Endodermal cell (in vitro differentiated cells): Measurements from ENCODE around the gene AMBN. TPM values are rescaled to one million over a fixed set of nuclear protein-coding genes. Genes with fewer than 3 reads are reported as not detected.

Experiments
- DNase-seq: peaks from one replicate; pipeline ENCODE4 v3.0.0-alpha.2; 2017
- H3K27ac ChIP-seq: 2 replicates; pipeline ENCODE4 v1.5.1; 2013; ENCODE audit warnings: mild to moderate bottlenecking, low read depth, low read length, moderate library complexity
- H3K27me3 ChIP-seq: 2 replicates; pipeline ENCODE4 v1.6.1; 2013; ENCODE audit warnings: mild to moderate bottlenecking, low read length, moderate library complexity; ENCODE audit not compliant: insufficient read depth, control insufficient read depth, poor library complexity, severe bottlenecking
- H3K36me3 ChIP-seq: 2 replicates; pipeline ENCODE4 v1.7.0; 2013; ENCODE audit warnings: mild to moderate bottlenecking, low read length, moderate library complexity; ENCODE audit not compliant: control insufficient read depth, insufficient read depth
- H3K4me1 ChIP-seq: one replicate; pipeline ENCODE4 v1.7.0; 2013; ENCODE audit warnings: low read length; ENCODE audit not compliant: control insufficient read depth, insufficient read depth
- H3K4me3 ChIP-seq: 2 replicates; pipeline ENCODE4 v1.5.1; 2013; ENCODE audit warnings: mild to moderate bottlenecking, low read length, moderate library complexity
- H3K9ac ChIP-seq: 2 replicates; pipeline ENCODE4 v1.6.1; 2013; ENCODE audit warnings: mild to moderate bottlenecking, low read length, moderate library complexity; ENCODE audit not compliant: poor library complexity, severe bottlenecking; ENCODE audit errors: extremely low read depth
- H3K9me3 ChIP-seq: 2 replicates; pipeline ENCODE4 v1.6.1; 2013; ENCODE audit warnings: mild to moderate bottlenecking, low read length, moderate library complexity; ENCODE audit not compliant: control insufficient read depth
- H3K27ac Mint-ChIP-seq: 2 replicates; pipeline ENCODE4 v1.8.0; 2020; ENCODE audit warnings: mixed read lengths
- H3K27me3 Mint-ChIP-seq: 2 replicates; pipeline ENCODE4 v1.8.0; 2021; ENCODE audit warnings: mild to moderate bottlenecking, mixed read lengths; ENCODE audit not compliant: insufficient read depth
- H3K36me3 Mint-ChIP-seq: 2 replicates; pipeline ENCODE4 v1.8.0; 2020; ENCODE audit warnings: low read depth, mixed read lengths
- H3K4me1 Mint-ChIP-seq: 2 replicates; pipeline ENCODE4 v1.8.0; 2020; ENCODE audit warnings: mixed read lengths
- H3K4me3 Mint-ChIP-seq: 2 replicates; pipeline ENCODE4 v1.8.0; 2020; ENCODE audit warnings: mild to moderate bottlenecking, moderate library complexity, mixed read lengths
- H3K9me3 Mint-ChIP-seq: 2 replicates; pipeline ENCODE4 v1.8.0; 2020; ENCODE audit warnings: mild to moderate bottlenecking, mixed read lengths
- whole genome bisulfite sequencing, 2 experiments: methylation state at CpG; one replicate each; pipeline versions ENCODE4 v1.1.5 to v1.1.7; 2013; ENCODE audit warnings: missing lambda C conversion rate in 2 of 2, mixed read lengths in 1 of 2; ENCODE audit not compliant: insufficient coverage in 1 of 2, insufficient read length in 1 of 2; 5-methylcytosine and 5-hydroxymethylcytosine counted together
- total RNA-seq, 2 donors: library from RNA; stranded (reverse); fragmentation: NEBNext Ultra II Directional in 1 of 2; extraction: Animal tissue kit (Norgen Biotek cat#: 25700) in 1 of 2; gene quantifications; 2 replicates in 1 of 2; 3 replicates in 1 of 2; pipeline ENCODE4 v1.2.1, GENCODE V29; 2021
- TF ChIP-seq, protein P1 (sequence below): fragments of 200-600 bp; sonication (generic); conservative IDR thresholded peaks from 2 replicates; pipeline ENCODE4 v1.5.0; 2021; ENCODE audit warnings: antibody characterized with exemption, mild to moderate bottlenecking

Gene AMBN
- total RNA-seq, 2 donors from 2014 or later, result not detected

DNA sequence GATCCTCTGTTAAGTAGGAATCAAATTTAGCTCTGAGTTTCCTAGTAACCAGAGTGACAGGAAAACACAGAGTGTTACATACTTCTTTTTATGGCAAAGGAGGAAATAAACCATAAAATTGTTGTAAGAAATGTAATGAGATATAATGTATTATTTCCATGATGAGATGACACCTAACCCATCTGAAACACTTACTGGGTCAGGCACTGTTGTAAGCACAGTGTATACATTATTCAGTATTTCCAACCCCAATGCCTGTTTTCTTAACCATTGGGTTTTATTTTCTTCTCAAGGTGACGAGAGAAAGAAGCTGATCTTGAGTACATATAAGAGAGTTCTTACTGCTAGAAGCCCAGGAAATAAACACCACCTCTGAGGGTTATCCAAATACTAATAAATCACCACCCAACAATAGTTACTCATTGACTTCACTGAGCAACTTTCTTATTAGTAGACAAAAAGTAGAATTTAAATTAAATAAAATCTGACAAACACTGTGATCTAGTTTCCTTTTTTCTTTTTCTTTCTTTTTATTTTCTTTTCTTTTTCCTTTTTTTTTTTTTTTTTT is 32.3 kb downstream of the AMBN start:
- Mint-ChIP-seq H3K27me3 (no peaks in the 10 kb centered on the region), H3K4me1 (no peaks in the 10 kb centered on the region), H3K27ac (no peak overlapping the region), H3K9me3 (no peaks in the 10 kb centered on the region), H3K36me3 (no peaks in the 10 kb centered on the region), H3K4me3 (no peak overlapping the region)
- H3K4me3 ChIP-seq, result no peak overlapping the region
- no peak overlapping the region for H3K27ac ChIP-seq
- H3K36me3 ChIP-seq, result no peaks in the 10 kb centered on the region
- TF ChIP-seq, protein P1, sequence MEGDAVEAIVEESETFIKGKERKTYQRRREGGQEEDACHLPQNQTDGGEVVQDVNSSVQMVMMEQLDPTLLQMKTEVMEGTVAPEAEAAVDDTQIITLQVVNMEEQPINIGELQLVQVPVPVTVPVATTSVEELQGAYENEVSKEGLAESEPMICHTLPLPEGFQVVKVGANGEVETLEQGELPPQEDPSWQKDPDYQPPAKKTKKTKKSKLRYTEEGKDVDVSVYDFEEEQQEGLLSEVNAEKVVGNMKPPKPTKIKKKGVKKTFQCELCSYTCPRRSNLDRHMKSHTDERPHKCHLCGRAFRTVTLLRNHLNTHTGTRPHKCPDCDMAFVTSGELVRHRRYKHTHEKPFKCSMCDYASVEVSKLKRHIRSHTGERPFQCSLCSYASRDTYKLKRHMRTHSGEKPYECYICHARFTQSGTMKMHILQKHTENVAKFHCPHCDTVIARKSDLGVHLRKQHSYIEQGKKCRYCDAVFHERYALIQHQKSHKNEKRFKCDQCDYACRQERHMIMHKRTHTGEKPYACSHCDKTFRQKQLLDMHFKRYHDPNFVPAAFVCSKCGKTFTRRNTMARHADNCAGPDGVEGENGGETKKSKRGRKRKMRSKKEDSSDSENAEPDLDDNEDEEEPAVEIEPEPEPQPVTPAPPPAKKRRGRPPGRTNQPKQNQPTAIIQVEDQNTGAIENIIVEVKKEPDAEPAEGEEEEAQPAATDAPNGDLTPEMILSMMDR, result no peak
- H3K9ac ChIP-seq, result no peak overlapping the region
- 92% methylated on average over 1 of the region's 1 CpG; no CpG with 5 or more reads in 1 of the 2 experiments for WGBS, 2 experiments
- DNase-seq, result no peak
- no peaks in the 10 kb centered on the region for H3K27me3 ChIP-seq
- no peaks in the 10 kb centered on the region for H3K9me3 ChIP-seq
- H3K4me1 ChIP-seq, result no peaks in the 10 kb centered on the region

DNA sequence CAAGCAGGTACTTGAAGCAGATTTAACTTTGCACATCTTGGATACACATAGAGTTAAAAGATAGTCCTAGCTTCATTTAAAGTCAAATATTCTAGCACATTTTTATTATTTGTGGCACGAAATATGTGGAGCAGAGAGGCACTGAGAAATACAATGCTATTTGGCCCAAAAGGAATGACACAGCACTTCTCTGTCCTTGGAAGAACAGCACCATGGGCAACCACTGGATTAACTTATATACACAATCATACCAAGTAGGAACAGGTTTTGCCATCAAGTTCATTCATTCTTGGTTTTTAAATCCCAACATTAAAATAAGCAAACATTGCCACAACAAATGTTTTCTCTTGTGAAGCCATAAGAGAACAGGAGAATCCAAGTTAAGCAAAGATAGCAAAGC is 35.6 kb downstream of the AMBN start:
- Histone ChIP-seq H3K27ac (no peak overlapping the region), H3K4me1 (no peaks in the 10 kb centered on the region), H3K9me3 (no peaks in the 10 kb centered on the region), H3K9ac (no peak overlapping the region), H3K4me3 (no peak overlapping the region), H3K27me3 (no peaks in the 10 kb centered on the region), H3K36me3 (no peaks in the 10 kb centered on the region)
- TF ChIP-seq, protein P1, result no peak
- H3K27me3 Mint-ChIP-seq, result no peaks in the 10 kb centered on the region
- no peaks in the 10 kb centered on the region for H3K9me3 Mint-ChIP-seq
- H3K36me3 Mint-ChIP-seq, result no peaks in the 10 kb centered on the region
- no peak for DNase-seq
- H3K4me3 Mint-ChIP-seq, result no peak overlapping the region
- WGBS, 2 experiments, result 96% methylated on average over 1 of the region's 1 CpG; no CpG with 5 or more reads in 1 of the 2 experiments
- no peaks in the 10 kb centered on the region for H3K4me1 Mint-ChIP-seq
- H3K27ac Mint-ChIP-seq, result no peak overlapping the region

DNA sequence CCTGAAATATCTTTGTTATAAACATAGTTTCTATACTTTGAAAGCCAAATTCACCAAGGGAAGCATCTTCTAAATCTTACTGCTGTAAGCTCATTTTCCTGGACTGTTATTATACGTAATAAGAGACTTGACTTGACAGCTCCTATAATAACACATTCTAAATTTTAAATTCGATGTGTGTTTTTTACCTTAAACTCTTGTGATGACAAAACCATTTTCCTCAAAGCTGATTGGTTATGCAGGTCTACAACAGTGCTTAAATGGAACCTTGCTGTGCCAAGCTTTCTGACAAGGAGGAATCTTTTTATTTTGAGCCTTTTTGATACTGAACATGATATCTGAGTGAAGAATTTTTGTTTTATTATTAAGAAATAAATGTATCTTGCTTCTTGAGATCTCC is 36.4 kb downstream of the AMBN start, which contains the start of gene ENAM:
TSS of gene ENAM (plus strand) at position 301 of the 400 bp plus-strand sequence. CDS start 757 bp downstream, outside the sequence.
- Mint-ChIP-seq H3K27me3 (no peaks in the 10 kb centered on the region), H3K36me3 (no peaks in the 10 kb centered on the region), H3K27ac (no peak within 1 kb of the TSS), H3K9me3 (no peaks in the 10 kb centered on the region), H3K4me1 (no peaks in the 10 kb centered on the region), H3K4me3 (no peak within 1 kb of the TSS)
- no peaks in the 10 kb centered on the region for H3K9me3 ChIP-seq
- H3K4me1 ChIP-seq, result no peaks in the 10 kb centered on the region
- 83 to 99% methylated on average over 1 to 2 of the region's 2 CpGs for WGBS, 2 experiments
- H3K4me3 ChIP-seq, result no peak within 1 kb of the TSS
- no peak within 1 kb of the TSS for H3K9ac ChIP-seq
- no peak within 1 kb of the TSS for H3K27ac ChIP-seq
- DNase-seq, result no peak
- TF ChIP-seq, protein P1, result no peak
- no peaks in the 10 kb centered on the region for H3K27me3 ChIP-seq
- no peaks in the 10 kb centered on the region for H3K36me3 ChIP-seq
